ENCODE results near the gene SNX15. TPM values are rescaled to one million over a fixed set of nuclear protein-coding genes. Genes with fewer than 3 reads are reported as not detected.
A peak's percentile ranks its signal among the peaks of the same experiment; 100 is the strongest.

SNX15 gene
- total RNA-seq, 1 donor, result 17.4 TPM

GRCh38 chr11:65059959-65060824, 33.0 kb downstream of the SNX15 start:
- no peak overlapping the region for H3K4me3 ChIP-seq (ENCODE audit: low read depth, low read length)
- TF ChIP-seq CTCF (IDR thresholded peaks at IDR 0.05; ENCODE audit: insufficient read depth, low read length), result no peak
- DNase-seq (ENCODE audit: low read depth), result no peak

DNA sequence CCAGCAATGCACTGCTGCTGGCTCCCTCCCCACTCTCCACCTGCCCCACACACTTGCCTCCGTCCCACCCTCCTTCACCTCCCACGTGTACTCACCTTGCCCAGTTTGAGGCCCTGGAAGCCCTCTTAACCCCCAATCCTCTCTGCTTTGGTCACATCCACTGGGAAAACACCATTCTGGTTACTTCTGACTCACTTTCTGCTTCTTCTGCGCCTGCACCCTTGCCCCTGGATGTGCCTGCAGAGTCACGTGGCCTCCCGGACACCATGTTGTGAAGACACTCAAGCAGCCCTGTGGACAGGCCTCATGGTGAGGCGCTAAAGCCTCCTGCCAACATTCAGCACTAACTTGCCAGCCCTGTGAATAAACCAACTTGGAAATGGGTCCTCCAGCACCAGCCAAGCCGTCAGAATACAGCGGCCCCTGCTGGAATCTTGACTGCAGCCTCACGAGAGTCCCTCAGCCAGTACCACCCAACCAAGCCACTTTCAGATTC, 33.7 kb downstream of the SNX15 start:
- peak; percentile 35 for TF ChIP-seq CTCF (IDR thresholded peaks at IDR 0.05; ENCODE audit: insufficient read depth, low read length)
- no peak overlapping the region for H3K4me3 ChIP-seq (ENCODE audit: low read depth, low read length)
- peak; percentile 19 for DNase-seq (ENCODE audit: low read depth)

DNA sequence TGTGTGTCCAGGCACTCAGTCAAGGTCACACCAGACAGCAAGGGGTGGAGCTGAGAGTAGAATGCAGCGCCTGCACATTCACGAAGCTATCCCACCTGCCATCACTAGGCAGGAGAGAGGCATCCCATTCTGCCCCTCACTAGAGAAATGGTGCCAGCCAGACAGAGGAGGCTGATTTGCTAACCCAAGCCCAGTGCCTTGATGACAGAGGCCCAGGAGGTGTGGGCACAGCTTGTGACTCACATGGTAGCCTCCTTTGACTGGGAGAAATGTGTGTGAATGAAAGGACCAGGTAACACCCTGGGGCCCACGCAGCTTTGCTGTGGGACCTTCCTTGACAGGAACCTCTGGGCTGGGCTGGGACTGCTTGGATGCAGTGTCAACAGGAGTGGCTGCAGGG, 36.3 kb downstream of the SNX15 start:
- H3K4me3 ChIP-seq (ENCODE audit: low read depth, low read length), result no peak overlapping the region
- DNase-seq (ENCODE audit: low read depth), result no peak
- no peak for TF ChIP-seq CTCF (IDR thresholded peaks at IDR 0.05; ENCODE audit: insufficient read depth, low read length)

- no peak overlapping the region for H3K4me3 ChIP-seq (ENCODE audit: low read depth, low read length)
- DNase-seq (ENCODE audit: low read depth), result no peak
- TF ChIP-seq CTCF (IDR thresholded peaks at IDR 0.05; ENCODE audit: insufficient read depth, low read length), result no peak
Measured at GRCh38 chr11:65064847-65065240, 37.6 kb downstream of the SNX15 start.

GRCh38 chr11:65065851-65066250, 38.6 kb downstream of the SNX15 start:
- H3K4me3 ChIP-seq (ENCODE audit: low read depth, low read length), result no peak overlapping the region
- DNase-seq (ENCODE audit: low read depth), result no peak
- TF ChIP-seq CTCF (IDR thresholded peaks at IDR 0.05; ENCODE audit: insufficient read depth, low read length), result no peak

DNA sequence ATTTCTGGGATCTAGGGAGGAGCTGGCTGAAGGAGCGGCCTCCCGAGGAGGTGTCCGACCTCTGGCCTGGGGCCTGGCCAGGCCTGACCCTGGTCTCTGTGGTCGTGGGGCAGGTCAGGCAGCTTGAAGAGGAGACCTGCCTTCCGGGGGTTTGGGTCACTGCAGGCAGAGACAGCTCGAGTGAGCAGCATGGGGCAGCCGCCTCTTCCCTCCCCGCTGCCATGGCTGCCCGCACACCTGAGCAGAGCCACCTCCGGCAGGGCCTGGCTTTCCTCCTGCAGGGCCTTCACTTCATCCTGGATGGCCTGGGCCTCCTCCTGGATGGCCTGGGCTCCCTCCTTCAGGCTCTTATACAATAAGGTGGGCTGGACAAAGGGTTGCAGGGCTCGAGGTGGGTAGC, 39.1 kb downstream of the SNX15 start:
- no peak for DNase-seq (ENCODE audit: low read depth)
- TF ChIP-seq CTCF (IDR thresholded peaks at IDR 0.05; ENCODE audit: insufficient read depth, low read length), result no peak
- no peak overlapping the region for H3K4me3 ChIP-seq (ENCODE audit: low read depth, low read length)
